Measurements from ENCODE around the gene EMP3.

DNA sequence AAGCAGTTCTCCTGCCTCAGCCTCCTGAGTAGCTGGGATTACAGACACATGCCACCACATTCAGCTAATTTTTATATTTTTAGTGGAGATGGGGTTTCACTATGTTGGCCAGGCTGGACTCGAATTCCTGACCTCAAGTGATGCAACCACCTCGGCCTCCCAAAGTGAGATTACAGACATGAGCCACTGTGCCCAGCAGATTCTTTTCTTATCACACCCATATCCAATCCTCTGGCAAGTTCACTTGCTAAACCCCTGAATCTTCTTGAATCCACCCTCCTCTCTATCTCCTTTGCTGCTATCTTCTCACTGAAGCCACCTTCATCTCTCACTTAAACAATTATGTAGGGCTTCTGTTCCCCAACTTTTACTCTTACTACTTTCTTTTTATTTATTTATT lies 20.8 kb downstream of the EMP3 start:
- TF ChIP-seq POLR2A (IDR thresholded peaks at IDR 0.05) = no peak
- TF ChIP-seq, protein P1, sequence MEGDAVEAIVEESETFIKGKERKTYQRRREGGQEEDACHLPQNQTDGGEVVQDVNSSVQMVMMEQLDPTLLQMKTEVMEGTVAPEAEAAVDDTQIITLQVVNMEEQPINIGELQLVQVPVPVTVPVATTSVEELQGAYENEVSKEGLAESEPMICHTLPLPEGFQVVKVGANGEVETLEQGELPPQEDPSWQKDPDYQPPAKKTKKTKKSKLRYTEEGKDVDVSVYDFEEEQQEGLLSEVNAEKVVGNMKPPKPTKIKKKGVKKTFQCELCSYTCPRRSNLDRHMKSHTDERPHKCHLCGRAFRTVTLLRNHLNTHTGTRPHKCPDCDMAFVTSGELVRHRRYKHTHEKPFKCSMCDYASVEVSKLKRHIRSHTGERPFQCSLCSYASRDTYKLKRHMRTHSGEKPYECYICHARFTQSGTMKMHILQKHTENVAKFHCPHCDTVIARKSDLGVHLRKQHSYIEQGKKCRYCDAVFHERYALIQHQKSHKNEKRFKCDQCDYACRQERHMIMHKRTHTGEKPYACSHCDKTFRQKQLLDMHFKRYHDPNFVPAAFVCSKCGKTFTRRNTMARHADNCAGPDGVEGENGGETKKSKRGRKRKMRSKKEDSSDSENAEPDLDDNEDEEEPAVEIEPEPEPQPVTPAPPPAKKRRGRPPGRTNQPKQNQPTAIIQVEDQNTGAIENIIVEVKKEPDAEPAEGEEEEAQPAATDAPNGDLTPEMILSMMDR (IDR thresholded peaks at IDR 0.05 in 4 of 5, conservative IDR thresholded peaks at IDR 0.05 in 1 of 5) = no peak
